HG02623 (cell line): ENCODE data around the gene NBAS.
A peak's percentile ranks its signal among the peaks of the same experiment; 100 is the strongest.
"Not testable (repeated sequence)": the region's sequence is repeated elsewhere in the genome, so short reads cannot be mapped to it uniquely, and the experiment has no call there.

Experiments
- ATAC-seq: cut with Tn5 transposase; IDR thresholded peaks from one replicate; pipeline ENCODE4 v1.9.1; 2021; ENCODE audit warnings: moderate library complexity; ENCODE audit not compliant: unreplicated experiment

NBAS gene

DNA sequence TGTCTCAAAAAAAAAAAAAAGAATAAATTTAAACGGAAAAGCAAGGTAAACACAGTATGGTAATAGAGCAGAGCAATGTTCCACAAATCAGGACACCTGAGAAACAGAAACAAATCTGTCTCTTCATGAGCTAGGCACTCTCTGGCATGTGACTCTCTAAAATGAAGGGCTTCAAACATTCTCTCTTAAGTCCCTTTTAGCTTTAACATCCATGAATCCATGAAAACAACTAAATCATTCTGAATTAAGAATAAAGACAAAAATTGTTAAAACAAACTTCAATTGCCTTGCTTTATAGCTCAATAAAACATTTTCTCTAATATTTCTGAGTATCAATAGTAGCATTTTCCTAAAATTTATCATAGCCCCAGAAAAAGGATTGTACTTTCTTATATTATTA, 132.1 kb downstream of the NBAS start:
- ATAC-seq = no peak

DNA sequence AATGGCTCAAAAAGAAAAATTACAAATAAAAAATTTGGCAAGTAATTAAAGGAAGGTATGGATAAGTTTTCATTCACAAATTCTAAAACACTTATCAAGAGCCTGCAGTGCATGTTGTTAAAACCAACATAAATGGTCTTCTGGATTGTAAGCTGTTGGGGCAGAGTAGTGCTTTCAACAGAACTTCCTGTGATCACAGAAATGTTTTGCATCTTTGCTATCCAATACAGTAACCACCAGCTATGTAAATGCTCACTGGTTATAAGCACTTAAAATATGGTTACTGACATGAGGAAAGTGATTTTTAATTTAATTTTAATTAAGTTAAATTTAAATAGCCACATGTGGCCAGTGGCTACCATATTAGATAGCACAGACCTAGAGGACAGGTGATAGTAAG, 133.1 kb downstream of the NBAS start:
- ATAC-seq = no peak

DNA sequence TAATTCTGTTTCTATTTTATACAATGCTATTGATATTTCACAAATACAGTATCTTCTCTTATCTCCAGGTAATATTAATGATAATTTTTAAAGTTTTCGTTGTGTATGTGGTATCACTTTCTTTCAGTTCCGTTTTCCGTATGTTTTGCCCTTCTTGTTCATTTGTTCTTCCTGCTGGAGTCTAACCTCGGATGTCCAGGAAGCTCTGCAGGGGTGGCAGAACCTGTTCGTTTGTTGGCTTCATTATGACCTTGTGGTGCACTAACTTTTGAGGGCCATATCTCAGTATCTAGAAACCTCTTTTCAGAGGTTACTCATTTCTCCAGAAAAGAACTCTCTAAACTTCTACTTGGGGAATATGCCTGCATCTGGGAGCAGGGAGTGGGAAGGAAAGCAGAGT, 134.5 kb downstream of the NBAS start:
- ATAC-seq = no peak

DNA sequence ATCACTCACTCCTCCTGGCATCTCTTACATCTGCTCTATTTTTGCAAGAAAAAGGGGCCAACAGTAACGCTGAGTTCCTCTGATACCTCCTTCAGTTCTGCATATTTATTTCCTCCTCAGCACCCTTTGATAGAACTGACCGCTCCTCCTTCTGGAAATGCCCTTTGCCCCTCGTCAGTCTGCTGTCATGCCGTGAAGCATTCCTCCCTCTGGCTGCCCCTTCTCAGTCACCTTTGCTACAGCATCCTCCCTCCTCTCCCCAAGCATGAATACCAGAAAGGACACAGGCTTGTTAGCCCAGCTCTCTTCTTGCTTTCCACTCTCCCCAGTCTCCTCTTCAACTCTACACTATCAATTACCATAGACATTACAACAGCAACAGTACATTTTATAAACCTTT, 135.4 kb downstream of the NBAS start:
- no peak for ATAC-seq

DNA sequence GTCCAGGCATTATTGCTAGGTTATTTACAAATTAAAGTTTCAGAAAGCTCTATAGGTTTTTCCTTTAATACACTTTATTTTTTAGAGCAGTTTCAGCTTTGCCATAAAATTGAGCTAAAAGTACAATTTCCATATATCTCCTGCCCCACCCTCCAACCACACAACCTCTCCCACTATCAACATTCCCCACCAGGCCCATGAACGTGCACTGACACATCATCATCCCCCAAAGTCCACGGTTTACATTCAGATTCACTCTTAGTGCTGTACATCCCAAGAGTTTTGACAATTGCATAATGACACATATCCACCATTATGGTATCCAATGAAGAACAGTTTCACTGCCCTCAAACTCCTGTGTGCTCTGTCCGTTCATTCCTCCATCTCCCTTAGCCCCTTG, 139.4 kb downstream of the NBAS start:
- ATAC-seq = no peak

DNA sequence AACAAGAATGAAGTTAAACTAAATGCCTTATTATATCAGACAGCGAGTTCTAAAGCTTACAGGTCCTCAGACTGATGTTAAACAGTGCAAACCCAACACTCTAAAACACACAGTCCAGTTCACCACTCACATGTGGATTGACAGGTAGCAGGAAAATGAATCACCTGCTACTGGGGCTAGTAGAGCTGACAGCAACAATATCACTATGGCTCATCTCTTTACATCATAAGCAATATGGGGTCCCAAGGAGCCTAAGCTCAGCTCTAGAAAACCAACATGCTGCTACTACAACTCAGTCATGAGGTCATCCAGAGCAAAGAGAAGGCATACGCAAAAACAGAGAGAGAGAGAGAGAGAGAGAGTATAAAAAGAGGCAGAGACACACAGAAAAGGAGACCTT, 145.4 kb downstream of the NBAS start:
- ATAC-seq = no peak

DNA sequence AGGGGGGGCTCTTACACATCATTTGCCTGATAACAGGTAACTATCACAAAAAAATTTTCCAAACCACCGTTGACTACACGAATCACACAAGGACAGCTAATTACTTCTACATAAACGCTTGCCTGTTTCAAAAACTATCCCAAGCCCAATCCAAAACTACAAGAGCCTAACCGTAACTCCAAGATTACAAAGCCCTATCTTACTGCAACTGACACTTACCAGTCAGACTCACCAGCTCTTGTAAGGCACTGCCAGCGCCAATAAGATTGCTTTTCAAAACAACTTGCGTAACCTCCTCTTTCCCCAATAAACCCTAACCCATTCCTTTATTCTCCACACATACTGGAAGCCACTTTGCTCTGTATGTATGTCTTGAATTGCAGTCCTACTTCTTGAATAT, 148.4 kb downstream of the NBAS start:
- ATAC-seq = no peak

DNA sequence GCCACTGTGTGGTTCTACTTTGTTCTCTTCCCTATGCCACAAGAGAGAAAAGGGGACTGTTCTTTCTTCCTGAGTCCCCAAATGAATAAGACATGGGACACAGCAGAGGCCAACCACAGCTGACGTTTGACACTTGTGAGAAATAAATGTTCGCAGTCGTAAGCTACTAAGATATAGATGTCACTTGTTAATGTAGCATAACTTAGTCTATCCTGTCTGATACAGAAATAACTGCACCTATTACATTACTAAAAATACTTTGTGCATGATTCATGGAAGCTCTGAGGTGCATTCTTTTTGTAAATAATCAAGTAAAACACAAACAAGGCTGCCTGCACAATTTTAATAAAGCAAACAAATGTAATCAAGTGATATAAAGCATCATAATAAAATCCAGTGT, 148.8 kb downstream of the NBAS start:
- ATAC-seq = no peak

DNA sequence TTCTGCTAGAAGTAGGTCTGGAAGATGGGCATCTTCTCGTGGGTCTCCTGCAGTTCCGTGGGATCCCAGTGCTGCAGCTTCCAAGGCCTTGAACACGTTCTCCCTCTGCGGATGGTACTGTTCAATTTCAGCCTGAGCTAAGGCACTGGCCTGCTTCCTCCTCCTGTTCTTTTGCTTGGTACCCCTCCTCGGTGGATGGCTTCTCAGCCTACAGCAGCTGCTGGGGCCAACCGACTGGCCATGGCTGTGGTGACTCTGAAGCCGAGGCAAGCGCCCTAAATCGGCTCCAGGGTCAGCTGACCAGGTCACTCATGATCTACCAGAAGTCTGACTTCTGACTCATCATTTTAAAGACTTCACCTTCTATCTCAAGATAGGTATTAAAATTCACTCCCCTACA, 150.2 kb downstream of the NBAS start:
- no peak for ATAC-seq

DNA sequence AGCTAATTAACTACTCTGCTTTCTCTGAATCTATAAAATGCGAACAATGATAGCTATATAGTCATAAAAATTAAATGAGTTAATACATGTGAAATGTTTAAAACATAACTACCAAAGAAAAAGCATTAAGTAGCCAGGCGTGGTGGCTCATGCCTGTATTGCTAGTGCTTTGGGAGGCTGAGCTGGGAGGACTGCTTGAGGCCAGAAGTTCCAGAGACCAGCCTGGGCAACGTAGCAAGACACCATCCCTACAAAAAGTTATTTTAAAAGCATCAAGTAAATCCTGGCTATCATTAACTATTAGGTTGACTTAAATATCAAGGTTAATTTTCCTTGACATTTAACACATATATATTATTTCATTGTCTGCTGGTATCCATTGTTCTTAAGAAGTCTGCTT, 152.4 kb downstream of the NBAS start:
- no peak for ATAC-seq

DNA sequence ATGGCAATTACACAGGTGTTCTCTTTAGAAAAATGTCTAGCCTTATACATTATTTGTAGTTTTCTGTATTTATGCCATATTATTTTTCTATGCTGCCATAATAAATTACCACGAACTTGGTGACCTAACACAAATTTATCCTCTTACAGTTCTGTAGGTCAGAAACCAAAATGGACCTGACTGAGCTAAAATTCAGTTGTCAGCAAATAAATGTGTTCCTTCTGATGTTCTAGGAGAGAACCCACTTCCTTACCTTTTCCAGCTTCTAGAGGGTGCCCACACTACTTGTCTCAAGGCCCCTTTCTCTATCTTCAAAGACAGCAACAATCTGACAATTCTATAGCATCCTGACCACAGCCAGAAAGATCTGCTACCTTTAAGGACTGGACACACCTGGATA, 153.5 kb downstream of the NBAS start:
- ATAC-seq = no peak

DNA sequence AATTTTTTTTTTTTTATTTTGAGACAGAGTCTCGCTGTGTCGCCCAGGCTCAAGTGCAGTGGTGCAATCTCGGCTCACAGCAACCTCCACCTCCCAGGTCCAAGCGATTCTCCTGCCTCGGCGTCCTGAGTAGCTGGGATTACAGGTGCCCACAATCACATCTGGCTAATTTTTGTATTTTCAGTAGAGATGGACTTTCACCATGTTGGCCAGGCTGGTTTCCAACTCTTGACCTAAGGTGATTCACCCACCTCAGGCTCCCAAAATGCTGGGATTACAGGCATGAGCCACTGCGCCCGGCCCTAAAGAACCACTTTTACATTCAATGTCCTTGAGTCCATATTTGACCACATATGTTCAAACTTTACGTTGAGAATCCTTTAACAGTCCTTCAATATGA, 156.6 kb downstream of the NBAS start:
- not testable (repeated sequence) for ATAC-seq

DNA sequence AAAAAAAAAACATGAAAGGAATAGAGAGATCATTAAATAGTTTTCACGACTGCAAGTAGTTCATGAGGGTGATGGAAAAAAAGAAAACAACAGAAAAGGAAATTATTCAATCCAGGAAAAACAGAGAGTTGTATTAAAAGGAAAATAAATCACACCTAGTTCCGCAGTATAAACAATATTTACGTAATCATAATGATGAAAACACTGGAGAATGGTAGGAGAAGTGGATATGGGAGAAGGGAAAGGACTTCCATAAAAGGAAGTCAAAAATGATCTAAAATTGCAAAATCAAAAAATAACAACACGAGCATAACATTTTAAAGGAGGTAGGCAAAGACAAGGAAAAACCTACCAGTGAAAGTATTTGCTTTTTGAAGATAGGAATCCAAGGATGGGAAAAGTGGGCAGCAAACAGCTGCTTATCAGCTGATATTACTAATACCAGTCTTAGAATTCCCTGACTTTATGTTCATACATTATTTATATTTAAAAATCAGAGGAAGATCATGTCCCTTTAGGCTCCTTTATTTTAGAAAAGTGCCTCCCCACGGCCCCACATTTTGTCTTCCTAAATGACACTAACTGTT, 160.8 kb downstream of the NBAS start:
- ATAC-seq = no peak

DNA sequence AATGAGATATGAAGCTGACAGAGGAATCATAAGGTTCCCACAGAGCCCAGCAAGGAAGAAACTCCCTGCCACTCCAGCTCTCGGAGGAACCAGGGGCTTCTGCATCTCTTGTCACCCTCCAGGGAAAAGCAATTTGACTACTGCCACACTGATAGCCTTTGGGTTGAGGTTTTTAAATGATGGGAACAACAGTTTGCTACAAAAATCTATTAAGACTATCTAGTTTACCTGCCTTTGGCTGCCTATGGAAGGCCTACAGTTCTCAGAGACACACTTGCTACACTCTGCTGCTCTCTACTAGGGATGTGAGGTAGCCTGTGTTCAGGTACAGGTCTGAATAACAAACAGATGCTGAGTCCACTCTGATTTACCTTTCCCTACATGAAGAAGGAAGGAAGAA, 161.9 kb downstream of the NBAS start:
- ATAC-seq = no peak

DNA sequence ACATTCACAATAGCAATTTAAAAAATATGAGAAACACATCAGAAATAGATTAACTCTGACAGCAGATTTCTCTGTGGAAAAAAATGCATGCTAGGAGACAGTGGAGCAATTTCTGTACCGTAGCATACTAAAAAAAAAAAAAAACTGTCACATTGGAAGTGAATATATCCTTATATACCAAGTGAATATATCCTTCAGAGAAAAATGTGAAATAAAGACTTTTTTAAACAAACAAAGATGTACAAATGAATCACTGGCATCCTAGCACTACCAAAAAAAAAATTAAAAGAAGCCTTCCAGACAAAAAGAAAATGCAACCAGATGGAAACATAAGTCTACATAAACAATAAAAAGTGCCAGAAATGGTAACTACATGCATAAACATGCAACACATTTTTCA, 169.4 kb downstream of the NBAS start:
- no peak for ATAC-seq

DNA sequence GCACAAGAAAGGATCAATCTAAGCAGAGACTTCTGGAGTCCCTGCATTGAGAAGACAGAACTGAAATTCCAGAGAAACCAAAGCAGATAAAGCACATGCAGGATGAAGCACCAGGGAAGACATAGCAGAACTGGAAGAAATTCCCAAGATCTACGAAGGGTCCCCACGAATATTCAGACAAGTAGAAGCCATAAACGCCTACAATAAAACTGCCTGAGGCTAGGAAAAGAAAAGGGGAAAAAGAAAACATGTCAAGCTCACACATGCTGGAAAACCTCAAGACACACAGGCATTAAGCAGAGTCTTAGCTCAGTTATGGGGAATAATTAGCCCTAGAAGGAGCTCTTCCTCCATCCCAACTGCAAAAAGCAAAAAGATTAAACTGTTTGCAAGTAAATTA, 171.2 kb downstream of the NBAS start:
- no peak for ATAC-seq

DNA sequence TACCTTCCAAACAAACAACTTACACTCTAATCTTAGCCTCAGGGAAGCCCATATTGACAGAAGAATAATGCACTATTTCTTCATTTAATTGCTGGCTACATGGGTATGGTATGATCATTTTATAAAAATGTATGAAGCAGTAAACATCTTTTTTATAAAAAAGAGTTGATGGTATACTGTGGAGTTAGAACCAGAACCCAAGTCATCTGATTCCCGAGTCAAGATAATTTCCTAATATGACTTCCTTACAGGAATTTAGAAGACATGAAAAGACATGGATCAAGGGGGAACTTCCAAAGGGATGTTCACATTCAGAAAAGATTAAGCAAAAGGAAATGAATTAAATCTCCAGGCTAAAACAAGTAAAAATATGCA, 171.8 kb downstream of the NBAS start:
- ATAC-seq = no peak

DNA sequence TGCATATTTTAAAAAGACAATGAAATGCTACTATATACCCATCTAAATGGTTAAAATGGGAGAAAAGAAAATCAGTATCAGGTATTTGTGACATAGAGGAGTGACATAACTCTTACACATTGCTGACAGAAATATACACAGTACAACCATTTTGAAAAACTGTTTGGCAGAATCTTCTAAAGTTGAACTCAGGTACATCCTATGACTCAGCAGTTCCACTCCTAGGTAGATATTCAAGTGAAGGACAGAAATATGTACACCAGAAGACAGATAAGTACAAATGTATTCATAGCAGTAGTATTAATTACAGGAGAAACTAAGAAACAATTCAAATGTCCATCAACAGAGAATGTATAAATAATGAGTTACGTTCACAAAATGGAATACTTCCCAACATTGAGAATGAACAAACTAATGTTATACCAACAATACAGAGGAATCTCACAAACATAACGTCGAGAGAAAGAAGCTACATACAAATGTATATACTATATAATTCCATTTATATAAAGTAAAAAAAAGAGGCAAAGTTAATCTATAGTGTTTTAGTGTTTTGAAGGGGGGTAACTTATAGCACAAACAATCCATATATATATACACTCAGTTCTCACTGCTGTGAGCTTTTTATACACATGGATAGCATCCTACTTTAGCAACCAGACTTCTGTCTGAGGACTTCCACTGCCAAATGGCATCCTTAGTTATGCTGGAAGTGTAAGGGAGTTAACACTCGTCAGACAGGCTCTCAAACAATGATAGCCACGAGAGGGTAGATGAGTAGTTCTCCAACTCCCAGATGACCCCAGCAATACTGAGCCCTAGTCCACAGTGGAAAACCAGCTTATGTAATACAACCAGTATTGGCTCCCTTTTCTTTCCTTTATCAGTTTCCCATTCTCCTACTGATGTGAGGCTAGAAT, 172.5 kb downstream of the NBAS start:
- ATAC-seq = no peak

DNA sequence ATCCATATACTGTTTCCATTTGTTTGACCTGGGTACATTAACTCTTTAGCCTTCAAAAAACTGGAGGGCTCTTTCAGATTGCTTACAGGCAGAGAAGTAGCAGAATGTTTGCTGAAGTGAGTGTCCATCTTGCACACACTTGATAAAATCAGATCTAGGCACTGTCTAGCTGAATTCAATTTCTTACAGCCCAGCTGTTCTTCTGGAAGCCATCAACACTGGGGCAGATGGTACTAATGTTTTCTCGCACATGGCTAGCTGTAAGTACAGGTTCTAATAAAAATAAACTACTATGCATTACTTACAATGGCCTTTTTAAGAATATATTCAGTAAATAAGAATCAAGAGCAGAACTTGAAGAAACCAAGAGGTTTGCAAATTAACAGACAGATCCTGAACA, 175.9 kb downstream of the NBAS start:
- no peak for ATAC-seq

DNA sequence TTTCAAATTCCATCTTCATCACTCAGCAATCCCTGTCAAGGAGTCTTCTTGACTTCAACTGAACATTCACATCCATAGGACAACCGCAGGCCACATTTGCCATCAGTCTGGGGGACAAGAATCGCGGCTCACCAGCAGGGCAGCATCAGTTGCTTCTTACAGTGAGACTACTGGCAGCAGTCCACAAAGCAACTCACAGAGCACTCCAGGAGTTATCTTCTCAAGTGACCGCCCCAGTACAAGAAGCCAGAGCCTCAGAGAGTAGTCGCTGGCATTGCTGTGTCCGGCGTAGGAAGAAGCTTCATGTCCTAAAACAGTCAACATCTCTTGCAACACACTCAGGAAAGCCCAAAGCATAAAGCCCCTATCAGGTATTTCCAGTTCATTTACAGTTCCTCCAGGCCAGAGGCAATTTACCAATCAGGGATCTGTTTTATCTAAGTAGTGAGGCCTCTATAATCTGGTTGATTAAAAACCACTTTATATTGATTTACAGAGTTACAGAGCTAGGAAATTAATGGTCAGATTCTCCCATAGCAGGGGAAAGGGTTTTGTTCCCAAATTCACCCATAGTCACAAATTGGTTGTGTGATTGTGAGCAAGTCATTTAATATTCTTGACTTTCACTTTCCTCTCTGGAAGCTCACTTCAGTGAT, 177.3 kb downstream of the NBAS start:
- no peak for ATAC-seq

DNA sequence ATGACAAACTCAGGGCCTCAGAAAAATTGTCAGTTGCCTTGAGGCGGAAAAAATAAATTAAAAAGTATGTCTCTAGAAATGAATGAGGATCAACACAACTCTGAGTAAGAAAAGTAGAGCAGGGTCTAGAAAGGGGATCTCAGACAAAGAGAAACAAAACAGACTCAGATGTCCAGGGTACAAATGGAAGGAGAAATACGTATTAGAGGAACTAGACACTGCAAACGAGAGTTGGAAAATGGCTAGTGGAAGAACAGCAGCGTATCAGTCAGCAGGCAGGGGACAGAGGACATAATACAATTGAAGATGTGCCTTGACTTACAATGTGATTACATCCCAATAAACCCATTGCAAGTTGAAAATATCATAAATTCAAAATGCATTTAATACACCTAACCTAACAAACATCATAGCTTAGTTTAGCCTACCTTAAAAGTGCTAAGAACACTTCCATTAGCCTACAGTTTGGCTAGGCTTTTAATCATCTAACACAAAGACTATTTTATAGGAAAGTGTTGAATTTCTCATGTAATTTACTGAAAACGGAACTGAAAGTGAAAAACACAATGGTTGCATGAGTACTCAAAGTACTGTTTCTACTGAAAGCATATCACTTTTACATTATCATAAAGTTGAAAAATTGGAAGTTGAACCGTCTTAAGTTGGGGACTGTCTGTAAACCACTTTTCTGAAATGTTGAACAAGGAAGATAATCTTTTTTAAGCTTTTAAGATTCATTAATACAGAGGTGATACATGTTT, 182.8 kb downstream of the NBAS start:
- peak; percentile 82 for ATAC-seq

DNA sequence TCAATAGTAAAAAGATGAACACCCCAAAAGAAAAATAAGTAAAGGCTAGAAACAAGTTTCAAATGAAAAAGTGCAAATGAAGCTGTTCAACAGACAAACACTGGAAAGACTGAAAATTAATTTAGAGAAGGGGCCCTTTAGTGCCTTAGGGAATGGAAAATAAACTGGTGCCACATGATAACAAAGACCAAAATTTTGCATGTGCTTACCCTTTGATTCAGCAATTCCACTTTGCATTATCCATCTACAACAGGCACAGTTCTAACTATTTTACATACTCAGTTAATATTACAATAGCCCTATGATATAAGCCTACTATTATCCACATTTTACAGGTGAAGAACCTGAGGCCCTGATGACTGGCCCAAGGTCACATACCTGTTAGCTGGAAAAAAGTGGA, 183.9 kb downstream of the NBAS start:
- no peak for ATAC-seq
